ENCODE measurements around the gene QRSL1. TPM values are rescaled to one million over a fixed set of nuclear protein-coding genes. Genes with fewer than 3 reads are reported as not detected.

QRSL1 gene
- polyA plus RNA-seq, 1 donor from 2014 or later: 20.0 TPM

DNA sequence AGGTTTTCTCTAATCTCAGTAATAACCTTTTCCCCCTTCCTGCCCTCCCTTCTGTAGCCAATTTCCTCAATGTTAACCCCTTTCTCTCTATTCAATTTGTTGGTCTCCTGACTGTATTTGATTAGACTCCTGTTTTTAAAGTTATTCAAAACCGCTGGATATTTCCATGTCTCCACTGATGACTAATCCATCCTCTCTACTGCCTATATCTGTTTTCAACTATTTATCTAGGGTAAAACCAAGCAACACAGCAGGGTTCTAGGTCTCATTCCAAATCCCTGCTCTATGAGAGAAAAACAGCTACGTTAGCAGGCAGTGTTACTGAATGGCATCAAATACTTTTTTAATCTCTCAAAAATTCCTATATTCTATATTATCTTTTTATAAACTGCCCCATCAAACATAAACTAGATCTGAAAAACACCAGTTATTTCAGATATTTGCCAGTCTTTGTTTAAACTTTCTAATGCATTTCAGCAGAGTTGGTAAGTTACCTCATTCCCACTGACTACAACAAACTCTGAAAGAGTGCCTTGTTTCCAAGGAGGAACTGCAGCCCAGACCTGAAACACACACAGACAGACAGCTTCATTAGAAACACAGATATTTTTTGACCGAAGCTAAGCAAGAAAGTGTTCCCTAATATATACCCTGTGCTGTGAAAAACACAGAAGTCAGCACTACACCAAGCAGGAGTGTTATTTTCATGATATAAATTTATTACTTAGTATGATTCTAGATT, 8.3 kb upstream of the QRSL1 start:
- TF ChIP-seq MXI1 (conservative IDR thresholded peaks at IDR 0.05; ENCODE audit: poor library complexity, severe bottlenecking) (no peak), TAF1 (IDR thresholded peaks at IDR 0.05; ENCODE audit: low read depth) (no peak), SMC3 (conservative IDR thresholded peaks at IDR 0.05; ENCODE audit: poor library complexity) (no peak), POLR2AphosphoS5 (IDR thresholded peaks at IDR 0.05) (no peak), RAD21 (conservative IDR thresholded peaks at IDR 0.05) (no peak), EZH2 (IDR thresholded peaks at IDR 0.05; ENCODE audit: borderline replicate concordance, insufficient read depth, low read length, poor library complexity, severe bottlenecking) (no peak), EP300 (conservative IDR thresholded peaks at IDR 0.05; ENCODE audit: poor library complexity, severe bottlenecking) (no peak)
- TF ChIP-seq, protein P1, sequence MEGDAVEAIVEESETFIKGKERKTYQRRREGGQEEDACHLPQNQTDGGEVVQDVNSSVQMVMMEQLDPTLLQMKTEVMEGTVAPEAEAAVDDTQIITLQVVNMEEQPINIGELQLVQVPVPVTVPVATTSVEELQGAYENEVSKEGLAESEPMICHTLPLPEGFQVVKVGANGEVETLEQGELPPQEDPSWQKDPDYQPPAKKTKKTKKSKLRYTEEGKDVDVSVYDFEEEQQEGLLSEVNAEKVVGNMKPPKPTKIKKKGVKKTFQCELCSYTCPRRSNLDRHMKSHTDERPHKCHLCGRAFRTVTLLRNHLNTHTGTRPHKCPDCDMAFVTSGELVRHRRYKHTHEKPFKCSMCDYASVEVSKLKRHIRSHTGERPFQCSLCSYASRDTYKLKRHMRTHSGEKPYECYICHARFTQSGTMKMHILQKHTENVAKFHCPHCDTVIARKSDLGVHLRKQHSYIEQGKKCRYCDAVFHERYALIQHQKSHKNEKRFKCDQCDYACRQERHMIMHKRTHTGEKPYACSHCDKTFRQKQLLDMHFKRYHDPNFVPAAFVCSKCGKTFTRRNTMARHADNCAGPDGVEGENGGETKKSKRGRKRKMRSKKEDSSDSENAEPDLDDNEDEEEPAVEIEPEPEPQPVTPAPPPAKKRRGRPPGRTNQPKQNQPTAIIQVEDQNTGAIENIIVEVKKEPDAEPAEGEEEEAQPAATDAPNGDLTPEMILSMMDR (IDR thresholded peaks at IDR 0.05; ENCODE audit: poor library complexity, severe bottlenecking): no peak
- TF ChIP-seq, protein P2, sequence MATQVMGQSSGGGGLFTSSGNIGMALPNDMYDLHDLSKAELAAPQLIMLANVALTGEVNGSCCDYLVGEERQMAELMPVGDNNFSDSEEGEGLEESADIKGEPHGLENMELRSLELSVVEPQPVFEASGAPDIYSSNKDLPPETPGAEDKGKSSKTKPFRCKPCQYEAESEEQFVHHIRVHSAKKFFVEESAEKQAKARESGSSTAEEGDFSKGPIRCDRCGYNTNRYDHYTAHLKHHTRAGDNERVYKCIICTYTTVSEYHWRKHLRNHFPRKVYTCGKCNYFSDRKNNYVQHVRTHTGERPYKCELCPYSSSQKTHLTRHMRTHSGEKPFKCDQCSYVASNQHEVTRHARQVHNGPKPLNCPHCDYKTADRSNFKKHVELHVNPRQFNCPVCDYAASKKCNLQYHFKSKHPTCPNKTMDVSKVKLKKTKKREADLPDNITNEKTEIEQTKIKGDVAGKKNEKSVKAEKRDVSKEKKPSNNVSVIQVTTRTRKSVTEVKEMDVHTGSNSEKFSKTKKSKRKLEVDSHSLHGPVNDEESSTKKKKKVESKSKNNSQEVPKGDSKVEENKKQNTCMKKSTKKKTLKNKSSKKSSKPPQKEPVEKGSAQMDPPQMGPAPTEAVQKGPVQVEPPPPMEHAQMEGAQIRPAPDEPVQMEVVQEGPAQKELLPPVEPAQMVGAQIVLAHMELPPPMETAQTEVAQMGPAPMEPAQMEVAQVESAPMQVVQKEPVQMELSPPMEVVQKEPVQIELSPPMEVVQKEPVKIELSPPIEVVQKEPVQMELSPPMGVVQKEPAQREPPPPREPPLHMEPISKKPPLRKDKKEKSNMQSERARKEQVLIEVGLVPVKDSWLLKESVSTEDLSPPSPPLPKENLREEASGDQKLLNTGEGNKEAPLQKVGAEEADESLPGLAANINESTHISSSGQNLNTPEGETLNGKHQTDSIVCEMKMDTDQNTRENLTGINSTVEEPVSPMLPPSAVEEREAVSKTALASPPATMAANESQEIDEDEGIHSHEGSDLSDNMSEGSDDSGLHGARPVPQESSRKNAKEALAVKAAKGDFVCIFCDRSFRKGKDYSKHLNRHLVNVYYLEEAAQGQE (IDR thresholded peaks at IDR 0.05; ENCODE audit: borderline replicate concordance): no peak
- H3K9me3 ChIP-seq (ENCODE audit: low read length): no peaks in the 10 kb centered on the region
- no peaks in the 10 kb centered on the region for H4K20me1 ChIP-seq (ENCODE audit: insufficient read depth)
- H3K79me2 ChIP-seq (replicated peaks; ENCODE audit: insufficient read depth, low read length): no peaks in the 10 kb centered on the region
- no peak overlapping the region for H3K9ac ChIP-seq (ENCODE audit: low read length)
- no peaks in the 10 kb centered on the region for H3K27me3 ChIP-seq (ENCODE audit: insufficient read depth, low read depth, low read length)
- H3K27ac ChIP-seq (ENCODE audit: low read length): no peak overlapping the region
- H3F3A ChIP-seq (ENCODE audit: insufficient read depth, low read length, poor library complexity, severe bottlenecking): no peaks in the 10 kb centered on the region
- no peak overlapping the region for H2AFZ ChIP-seq (ENCODE audit: low read depth, low read length)
- no peaks in the 10 kb centered on the region for H3K9me2 ChIP-seq (ENCODE audit: insufficient read depth, low read length)
- no peak overlapping the region for H3K4me3 ChIP-seq (ENCODE audit: low read length)
- no peaks in the 10 kb centered on the region for H3K36me3 ChIP-seq (ENCODE audit: insufficient read depth, low read length)
- H3K4me2 ChIP-seq (ENCODE audit: low read length): no peak overlapping the region

DNA sequence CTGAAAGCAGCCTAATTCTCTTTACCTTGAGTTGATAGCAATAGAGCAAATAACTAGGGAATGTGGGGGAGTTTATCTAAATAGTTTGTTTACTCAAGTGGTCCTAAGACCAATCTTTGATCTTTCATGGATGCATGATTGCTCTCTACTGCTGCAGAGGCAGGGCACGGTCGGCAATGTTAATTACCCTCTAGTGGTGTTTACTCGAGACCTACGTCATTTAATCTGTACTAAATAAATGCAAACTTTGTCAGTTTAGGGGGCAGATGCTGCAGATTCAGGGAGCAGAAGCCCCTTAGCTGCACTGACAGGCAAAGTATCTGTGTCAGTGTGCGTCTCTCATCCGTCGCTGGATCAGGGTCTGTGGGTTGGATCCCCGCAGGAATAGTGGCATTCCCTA, 7.0 kb upstream of the QRSL1 start:
- no peaks in the 10 kb centered on the region for H3K9me3 ChIP-seq (ENCODE audit: low read length)
- H3K9me2 ChIP-seq (ENCODE audit: insufficient read depth, low read length): no peaks in the 10 kb centered on the region
- H3K4me3 ChIP-seq (ENCODE audit: low read length): no peak overlapping the region
- no peaks in the 10 kb centered on the region for H3K79me2 ChIP-seq (replicated peaks; ENCODE audit: insufficient read depth, low read length)
- H3F3A ChIP-seq (ENCODE audit: insufficient read depth, low read length, poor library complexity, severe bottlenecking): no peaks in the 10 kb centered on the region
- H4K20me1 ChIP-seq (ENCODE audit: insufficient read depth): no peaks in the 10 kb centered on the region
- TF ChIP-seq, protein P2 (IDR thresholded peaks at IDR 0.05; ENCODE audit: borderline replicate concordance): no peak
- TF ChIP-seq EP300 (conservative IDR thresholded peaks at IDR 0.05; ENCODE audit: poor library complexity, severe bottlenecking): no peak
- no peak for TF ChIP-seq POLR2AphosphoS5 (IDR thresholded peaks at IDR 0.05)
- TF ChIP-seq EZH2 (IDR thresholded peaks at IDR 0.05; ENCODE audit: borderline replicate concordance, insufficient read depth, low read length, poor library complexity, severe bottlenecking): no peak
- no peak for TF ChIP-seq RAD21 (conservative IDR thresholded peaks at IDR 0.05)
- TF ChIP-seq, protein P1 (IDR thresholded peaks at IDR 0.05; ENCODE audit: poor library complexity, severe bottlenecking): no peak
- no peak for TF ChIP-seq MXI1 (conservative IDR thresholded peaks at IDR 0.05; ENCODE audit: poor library complexity, severe bottlenecking)
- TF ChIP-seq SMC3 (conservative IDR thresholded peaks at IDR 0.05; ENCODE audit: poor library complexity): no peak
- no peak for TF ChIP-seq TAF1 (IDR thresholded peaks at IDR 0.05; ENCODE audit: low read depth)
- no peak overlapping the region for H3K27ac ChIP-seq (ENCODE audit: low read length)
- H3K4me2 ChIP-seq (ENCODE audit: low read length): no peak overlapping the region
- H3K27me3 ChIP-seq (ENCODE audit: insufficient read depth, low read depth, low read length): no peaks in the 10 kb centered on the region
- H2AFZ ChIP-seq (ENCODE audit: low read depth, low read length): no peak overlapping the region
- H3K9ac ChIP-seq (ENCODE audit: low read length): no peak overlapping the region
- H3K36me3 ChIP-seq (ENCODE audit: insufficient read depth, low read length): no peaks in the 10 kb centered on the region

Data from neural cell (in vitro differentiated cells).